H1 (cell line): ENCODE data around the gene HS6ST3. TPM values are rescaled to one million over a fixed set of nuclear protein-coding genes. Genes with fewer than 3 reads are reported as not detected.

Source experiments
- CTCF ChIA-PET: fragments of 300-600 bp; sonication (Branson Sonifier 250); formaldehyde crosslinking; loops from one replicate; lab custom pipeline; 2021; ENCODE audit not compliant: partially characterized antibody; lab: Charles Lee
- POLR2A ChIA-PET: fragments of 300-600 bp; sonication (Branson Sonifier 250); formaldehyde crosslinking; loops from one replicate; lab custom pipeline; 2021; ENCODE audit warnings: inconsistent platforms; ENCODE audit not compliant: partially characterized antibody; lab: Charles Lee
- DNase-seq, 2 experiments: peaks; one replicate each; pipeline versions ENCODE4 v3.0.0 to v3.0.0-alpha.2; 2010 to 2022; ENCODE audit warnings: low spot score in 2 of 2, low read depth in 1 of 2, mixed read lengths in 1 of 2
- FAIRE-seq: peaks from 2 replicates; lab custom pipeline; 2011; peaks lifted over from hg19 to GRCh38; lab: Jason Lieb, UNC
- H2AFZ ChIP-seq: 2 replicates; pipeline ENCODE4 v1.8.1; 2012; ENCODE audit warnings: low read length, inconsistent platforms
- H2AK5ac ChIP-seq: 2 replicates; pipeline ENCODE4 v1.6.1; 2013; ENCODE audit warnings: low read depth, low read length
- H2BK120ac ChIP-seq: replicated peaks from 2 replicates; pipeline ENCODE3; 2013; ENCODE audit warnings: low read depth, low read length, inconsistent platforms
- H2BK12ac ChIP-seq: 2 replicates; pipeline ENCODE4 v1.6.1; 2013; ENCODE audit warnings: low read depth, low read length
- H2BK15ac ChIP-seq: 2 replicates; pipeline ENCODE4 v1.6.1; 2013; ENCODE audit warnings: low read length
- H2BK20ac ChIP-seq: 2 replicates; pipeline ENCODE4 v1.6.1; 2013; ENCODE audit warnings: low read length
- H2BK5ac ChIP-seq: 2 replicates; pipeline ENCODE4 v1.6.1; 2013; ENCODE audit warnings: low read depth, low read length
- H3K14ac ChIP-seq: 2 replicates; pipeline ENCODE4 v1.6.1; 2013; ENCODE audit warnings: inconsistent platforms; ENCODE audit not compliant: insufficient read length
- H3K18ac ChIP-seq: 2 replicates; pipeline ENCODE4 v1.6.1; 2013; ENCODE audit warnings: low read length; ENCODE audit errors: extremely low read depth
- H3K23ac ChIP-seq: 2 replicates; pipeline ENCODE4 v1.6.1; 2013; ENCODE audit warnings: inconsistent platforms; ENCODE audit not compliant: insufficient read length
- H3K23me2 ChIP-seq: 2 replicates; pipeline ENCODE4 v1.6.1; 2013; ENCODE audit warnings: low read depth, low read length
- H3K27ac ChIP-seq: 2 replicates; pipeline ENCODE4 v1.6.1; 2011; ENCODE audit warnings: low read depth, low read length, inconsistent platforms
- H3K27me3 ChIP-seq, 4 experiments: replicated peaks in 1 of 4; 1 replicate in 1 of 4; 2 replicates in 3 of 4; pipeline versions ENCODE4 v1.6.1 to v1.8.1; 2011 to 2013; ENCODE audit warnings: low read length in 3 of 4, mild to moderate bottlenecking in 3 of 4, inconsistent platforms in 2 of 4, mixed read lengths in 2 of 4, moderate library complexity in 1 of 4; ENCODE audit not compliant: control insufficient read depth in 3 of 4, insufficient read depth in 3 of 4; ENCODE audit errors: extremely low read depth in 1 of 4
- H3K36me3 ChIP-seq, 4 experiments: 2 replicates each; pipeline versions ENCODE4 v1.6.1 to v1.8.1; 2011 to 2013; ENCODE audit warnings: mild to moderate bottlenecking in 4 of 4, low read length in 3 of 4, moderate library complexity in 2 of 4, control low read depth in 1 of 4, inconsistent platforms in 1 of 4; ENCODE audit not compliant: insufficient read depth in 4 of 4, control insufficient read depth in 2 of 4
- H3K4ac ChIP-seq: replicated peaks from 2 replicates; pipeline ENCODE3; 2013; ENCODE audit warnings: low read length, low read depth, mixed read lengths, inconsistent platforms; ENCODE audit not compliant: insufficient read length
- H3K4me1 ChIP-seq, 4 experiments: replicated peaks in 1 of 4; 1 replicate in 1 of 4; 2 replicates in 3 of 4; pipeline versions ENCODE4 v1.6.1 to v1.8.1; 2011 to 2013; ENCODE audit warnings: low read length in 3 of 4, inconsistent platforms in 2 of 4, mixed read lengths in 1 of 4; ENCODE audit not compliant: insufficient read depth in 4 of 4, control insufficient read depth in 3 of 4
- H3K4me2 ChIP-seq, 2 experiments: 2 replicates each; pipeline versions ENCODE4 v1.6.1 to v1.8.1; 2011 to 2013; ENCODE audit warnings: low read depth in 2 of 2, low read length in 2 of 2, control low read depth in 1 of 2, inconsistent platforms in 1 of 2, mild to moderate bottlenecking in 1 of 2; ENCODE audit not compliant: insufficient read depth in 1 of 2
- H3K4me3 ChIP-seq, 4 experiments: fragments of 200-600, 300-600 bp in 1 of 4; sonication (generic), shearing (Covaris generic), sonication (Bioruptor Twin) in 1 of 4; 2 replicates each; pipeline versions ENCODE4 v1.5.1 to v1.8.1; 2011 to 2016; ENCODE audit warnings: low read length in 4 of 4, low read depth in 3 of 4, control low read depth in 2 of 4, inconsistent platforms in 2 of 4, mild to moderate bottlenecking in 2 of 4, mixed read lengths in 1 of 4, moderate library complexity in 1 of 4; ENCODE audit not compliant: insufficient read depth in 2 of 4; ENCODE audit errors: extremely low read depth in 1 of 4
- H3K56ac ChIP-seq: replicated peaks from 2 replicates; pipeline ENCODE3; 2013; ENCODE audit warnings: low read depth, mild to moderate bottlenecking, mixed read lengths, low read length, inconsistent platforms; ENCODE audit not compliant: insufficient read length
- H3K79me1 ChIP-seq: 2 replicates; pipeline ENCODE4 v1.6.1; 2013; ENCODE audit warnings: low read depth, low read length, control low read depth
- H3K79me2 ChIP-seq, 2 experiments: 2 replicates each; pipeline versions ENCODE4 v1.6.1 to v1.8.1; 2012 to 2013; ENCODE audit warnings: low read length in 2 of 2, mild to moderate bottlenecking in 2 of 2, inconsistent platforms in 1 of 2; ENCODE audit not compliant: insufficient read depth in 2 of 2, control insufficient read depth in 1 of 2
- H3K9ac ChIP-seq, 4 experiments: replicated peaks in 1 of 4; 1 replicate in 1 of 4; 2 replicates in 3 of 4; pipeline versions ENCODE4 v1.6.1 to v1.8.1; 2011 to 2013; ENCODE audit warnings: low read depth in 3 of 4, low read length in 3 of 4, control low read depth in 2 of 4, mild to moderate bottlenecking in 2 of 4, moderate library complexity in 2 of 4, inconsistent platforms in 1 of 4; ENCODE audit errors: extremely low read depth in 1 of 4
- H3K9me3 ChIP-seq, 2 experiments: 2 replicates each; pipeline versions ENCODE4 v1.6.1 to v1.8.1; 2012 to 2013; ENCODE audit warnings: mild to moderate bottlenecking in 2 of 2, moderate library complexity in 2 of 2, control low read depth in 1 of 2, inconsistent platforms in 1 of 2, low read depth in 1 of 2, low read length in 1 of 2, mixed read lengths in 1 of 2; ENCODE audit not compliant: insufficient read depth in 2 of 2
- H4K20me1 ChIP-seq, 2 experiments: replicated peaks in 1 of 2; 2 replicates each; pipeline versions ENCODE3 to v1.8.1; 2011 to 2013; ENCODE audit warnings: inconsistent platforms in 2 of 2, low read length in 2 of 2, mild to moderate bottlenecking in 1 of 2; ENCODE audit not compliant: insufficient read depth in 2 of 2, control insufficient read depth in 1 of 2
- H4K5ac ChIP-seq: 2 replicates; pipeline ENCODE4 v1.6.1; 2013; ENCODE audit warnings: low read length, low read depth, mixed read lengths, inconsistent platforms; ENCODE audit not compliant: insufficient read length
- H4K8ac ChIP-seq: 2 replicates; pipeline ENCODE4 v1.8.0; 2013; ENCODE audit warnings: mild to moderate bottlenecking, moderate library complexity, low read length, inconsistent platforms; ENCODE audit not compliant: insufficient read depth; ENCODE audit errors: extremely low read depth
- H4K91ac ChIP-seq: replicated peaks from 2 replicates; pipeline ENCODE3; 2013; ENCODE audit warnings: low read length, mixed read lengths, inconsistent platforms; ENCODE audit not compliant: insufficient read length
- ASH2L ChIP-seq: fragments of 200-600, 300-600 bp; sonication (generic); IDR thresholded peaks from one replicate; pipeline ENCODE4 v1.7.1; 2017; ENCODE audit warnings: low read length
- GTF2F1 ChIP-seq: IDR thresholded peaks from 2 replicates; pipeline ENCODE4 v1.6.1; 2012; ENCODE audit warnings: low read depth, low read length, improper control_type of control experiment, borderline replicate concordance
- HDAC6 ChIP-seq: IDR thresholded peaks from one replicate; pipeline ENCODE4 v1.7.1; 2012; ENCODE audit warnings: low read depth, mild to moderate bottlenecking, inconsistent platforms, low read length, moderate library complexity
- JUND ChIP-seq: IDR thresholded peaks from 2 replicates; pipeline ENCODE4 v1.6.1; 2011; ENCODE audit warnings: mild to moderate bottlenecking, improper control_type of control experiment, low read length
- KDM1A ChIP-seq: fragments of 200-600, 300-600 bp; sonication (generic); IDR thresholded peaks from 2 replicates; pipeline ENCODE4 v1.7.1; 2016; ENCODE audit warnings: mild to moderate bottlenecking, low read length, borderline replicate concordance
- RNF2 ChIP-seq: fragments of 200-900, 300-1000 bp; sonication (generic); IDR thresholded peaks from 2 replicates; pipeline ENCODE4 v1.7.1; 2016; ENCODE audit warnings: borderline replicate concordance, low read depth, mild to moderate bottlenecking, antibody characterized with exemption, low read length; ENCODE audit not compliant: poor library complexity, severe bottlenecking; ENCODE audit errors: missing control alignments
- SIN3A ChIP-seq, 2 experiments: IDR thresholded peaks in 1 of 2; conservative IDR thresholded peaks in 1 of 2; 2 replicates each; pipeline ENCODE4 v1.6.1; 2011 to 2012; ENCODE audit warnings: low read length in 2 of 2, improper control_type of control experiment in 1 of 2, low read depth in 1 of 2, mild to moderate bottlenecking in 1 of 2
- SIRT6 ChIP-seq: IDR thresholded peaks from one replicate; pipeline ENCODE4 v1.7.1; 2012; ENCODE audit warnings: low read length, inconsistent platforms
- TBP ChIP-seq: IDR thresholded peaks from 2 replicates; pipeline ENCODE4 v1.6.1; 2011; ENCODE audit warnings: low read depth, low read length, improper control_type of control experiment
- polyA plus RNA-seq, 7 experiments: library from polyadenylated mRNA; depleted of rRNA in 3 of 7; stranded (reverse) in 5 of 7; unstranded in 2 of 7; fragments of >200 nt in 5 of 7; fragments of 200-250 nt in 2 of 7; gene quantifications; 1 replicate in 5 of 7; 2 replicates in 1 of 7; 4 replicates in 1 of 7; pipeline versions ENCODE4 v1.2.1 to v1.2.3, GENCODE V29; 2011 to 2013; ENCODE audit warnings: missing spikeins in 2 of 7, mixed read lengths in 2 of 7
- total RNA-seq: library from RNA; stranded (reverse); fragmentation: NEBNext Ultra II Directional; extraction: Animal tissue kit (Norgen Biotek cat#: 25700); gene quantifications from 2 replicates; pipeline ENCODE4 v1.2.1, GENCODE V29; 2021

Gene HS6ST3
- total and polyA plus RNA-seq, 2 of the 8 experiments (the other 6 are each of a cell fraction or from before 2014, with no cell fraction given): 0.45 to 1.2 TPM

- no peak for DNase-seq
- Histone ChIP-seq H3K79me1 (no peaks in the 10 kb centered on the region), H3K18ac (no peak overlapping the region), H2BK20ac (no peak overlapping the region), H2BK5ac (no peak overlapping the region), H3K56ac (no peak overlapping the region), H3K23ac (no peak overlapping the region), H4K91ac (no peak overlapping the region), H3K27ac (no peak overlapping the region), H3K4me1 (peaks cover 0 to 3% (median 0%) of the 10 kb centered on the region in 4 experiments; a peak in 1 of 7 replicates), H3K9ac (no peak overlapping the region), H3K23me2 (no peaks in the 10 kb centered on the region), H3K14ac (no peak overlapping the region), H3K4me2 (no peak overlapping the region), H3K27me3 (no peaks in the 10 kb centered on the region), H3K79me2 (no peaks in the 10 kb centered on the region), H2AFZ (no peak overlapping the region), H2BK120ac (no peak overlapping the region), H4K8ac (no peak overlapping the region), H4K20me1 (no peaks in the 10 kb centered on the region), H3K9me3 (no peaks in the 10 kb centered on the region), H4K5ac (no peak overlapping the region), H2AK5ac (no peak overlapping the region), H2BK12ac (no peak overlapping the region), H3K36me3 (no peaks in the 10 kb centered on the region), H3K4me3 (no peak overlapping the region), H3K4ac (no peak overlapping the region), H2BK15ac (no peak overlapping the region)
- CTCF ChIA-PET: interaction anchor here (0.7 to 1.2 kb wide), 4 partner anchors 16 to 691 kb away, joined by 3 to 4 read pairs (median 3); no protein-coding TSS in a partner anchor
- no peak for TF ChIP-seq SIRT6
- TF ChIP-seq GTF2F1: no peak
- TF ChIP-seq TBP: no peak
- no peak for TF ChIP-seq SIN3A (conservative IDR thresholded peaks at IDR 0.05 in 1 of 2, IDR thresholded peaks at IDR 0.05 in 1 of 2; ENCODE audit: low read depth in 1 of 2, low read length in 2 of 2)
- TF ChIP-seq KDM1A: no peak
- no peak for TF ChIP-seq ASH2L
- TF ChIP-seq HDAC6: no peak
- TF ChIP-seq RNF2: no peak
- TF ChIP-seq JUND: no peak
- no peak for FAIRE-seq
- POLR2A ChIA-PET: no interaction called here
Measured at GRCh38 chr13:96681766-96682165, 591.9 kb downstream of the HS6ST3 start.
